Mucosa of stomach (tissue), 1 donor: ENCODE results near the gene L3HYPDH.
A peak's percentile ranks its signal among the peaks of the same experiment; 100 is the strongest.
"Not testable (repeated sequence)": the region's sequence is repeated elsewhere in the genome, so short reads cannot be mapped to it uniquely, and the experiment has no call there.

Source experiments
- H3K27me3 ChIP-seq: one replicate; pipeline ENCODE4 v1.7.0; 2013; ENCODE audit warnings: mild to moderate bottlenecking, low read length; ENCODE audit not compliant: control insufficient read depth, insufficient read depth
- H3K36me3 ChIP-seq: one replicate; pipeline ENCODE4 v1.7.0; 2013; ENCODE audit warnings: low read length; ENCODE audit not compliant: control insufficient read depth, insufficient read depth
- H3K4me1 ChIP-seq: one replicate; pipeline ENCODE4 v1.7.0; 2013; ENCODE audit warnings: mild to moderate bottlenecking, low read length; ENCODE audit not compliant: control insufficient read depth, insufficient read depth
- H3K4me3 ChIP-seq: one replicate; pipeline ENCODE4 v1.7.0; 2013; ENCODE audit warnings: low read length
- H3K9ac ChIP-seq: one replicate; pipeline ENCODE4 v1.7.0; 2013; ENCODE audit warnings: mild to moderate bottlenecking, low read length, moderate library complexity
- H3K9me3 ChIP-seq: one replicate; pipeline ENCODE4 v1.7.0; 2013; ENCODE audit warnings: mild to moderate bottlenecking, low read length, moderate library complexity; ENCODE audit not compliant: control insufficient read depth
- donor health status: Pancreatic carcinoma.

L3HYPDH gene

GRCh38 chr14:59465316-59466135 is 18.7 kb downstream of the L3HYPDH start, which contains the start of gene GPR135:
GPR135 (minus strand) TSS chr14:59465380; CDS start chr14:59465226, 154 bp downstream.
- H3K9ac ChIP-seq: peak within 1 kb of the TSS; percentile 5
- peaks cover 7% of the 10 kb centered on the region for H3K4me1 ChIP-seq
- no peaks in the 10 kb centered on the region for H3K9me3 ChIP-seq
- H3K36me3 ChIP-seq: no peaks in the 10 kb centered on the region
- H3K4me3 ChIP-seq: no peak within 1 kb of the TSS
- H3K27me3 ChIP-seq: peaks cover 14% of the 10 kb centered on the region

- Histone ChIP-seq H3K27me3 (peaks cover 14% of the 10 kb centered on the region), H3K9me3 (no peaks in the 10 kb centered on the region), H3K9ac (peak overlapping the region; percentile 5), H3K4me3 (no peak overlapping the region), H3K4me1 (peaks cover 7% of the 10 kb centered on the region), H3K36me3 (no peaks in the 10 kb centered on the region)
Observed at GRCh38 chr14:59464486-59465315, 19.5 kb downstream of the L3HYPDH start.

- Histone ChIP-seq H3K9ac (no peak overlapping the region), H3K4me3 (no peak overlapping the region), H3K9me3 (no peaks in the 10 kb centered on the region), H3K27me3 (peaks cover 14% of the 10 kb centered on the region), H3K4me1 (peaks cover 7% of the 10 kb centered on the region), H3K36me3 (no peaks in the 10 kb centered on the region)
Observed at GRCh38 chr14:59463787-59464485, 20.3 kb downstream of the L3HYPDH start.

- no peak overlapping the region for H3K4me3 ChIP-seq
- peaks cover 7% of the 10 kb centered on the region for H3K4me1 ChIP-seq
- H3K27me3 ChIP-seq: peaks cover 14% of the 10 kb centered on the region
- H3K9me3 ChIP-seq: no peaks in the 10 kb centered on the region
- no peaks in the 10 kb centered on the region for H3K36me3 ChIP-seq
- no peak overlapping the region for H3K9ac ChIP-seq
Observed at GRCh38 chr14:59461891-59462290, 22.3 kb downstream of the L3HYPDH start.

GRCh38 chr14:59460378-59460777 is 23.8 kb downstream of the L3HYPDH start:
- no peaks in the 10 kb centered on the region for H3K36me3 ChIP-seq

GRCh38 chr14:59458486-59458885 is 25.7 kb downstream of the L3HYPDH start:
- H3K9ac ChIP-seq: no peak overlapping the region
- H3K36me3 ChIP-seq: no peaks in the 10 kb centered on the region
- H3K27me3 ChIP-seq: peaks cover under 1% of the 10 kb centered on the region
- no peaks in the 10 kb centered on the region for H3K9me3 ChIP-seq
- H3K4me3 ChIP-seq: no peak overlapping the region
- H3K4me1 ChIP-seq: no peaks in the 10 kb centered on the region

More at GRCh38 chr14:59460378-59460777, 23.8 kb downstream of the L3HYPDH start:
- Histone ChIP-seq H3K4me3 (no peak overlapping the region), H3K9me3 (no peaks in the 10 kb centered on the region), H3K9ac (no peak overlapping the region), H3K4me1 (peaks cover 7% of the 10 kb centered on the region), H3K27me3 (peaks cover 14% of the 10 kb centered on the region)

- Histone ChIP-seq H3K36me3 (no peaks in the 10 kb centered on the region), H3K9ac (no peak overlapping the region), H3K4me1 (no peaks in the 10 kb centered on the region), H3K4me3 (no peak overlapping the region), H3K27me3 (no peaks in the 10 kb centered on the region), H3K9me3 (no peaks in the 10 kb centered on the region)
Observed at GRCh38 chr14:59455411-59455810, 28.8 kb downstream of the L3HYPDH start.

- no peak overlapping the region for H3K4me3 ChIP-seq
Observed at GRCh38 chr14:59454139-59454538, 30.1 kb downstream of the L3HYPDH start.

GRCh38 chr14:59451849-59452248 is 32.4 kb downstream of the L3HYPDH start:
- no peaks in the 10 kb centered on the region for H3K27me3 ChIP-seq
- no peaks in the 10 kb centered on the region for H3K4me1 ChIP-seq
- H3K36me3 ChIP-seq: no peaks in the 10 kb centered on the region
- no peaks in the 10 kb centered on the region for H3K9me3 ChIP-seq
- no peak overlapping the region for H3K4me3 ChIP-seq
- H3K9ac ChIP-seq: no peak overlapping the region

More at GRCh38 chr14:59454139-59454538, 30.1 kb downstream of the L3HYPDH start:
- no peak overlapping the region for H3K9ac ChIP-seq
- no peaks in the 10 kb centered on the region for H3K9me3 ChIP-seq
- no peaks in the 10 kb centered on the region for H3K4me1 ChIP-seq
- H3K27me3 ChIP-seq: no peaks in the 10 kb centered on the region
- no peaks in the 10 kb centered on the region for H3K36me3 ChIP-seq

GRCh38 chr14:59450716-59451115 is 33.5 kb downstream of the L3HYPDH start:
- H3K4me3 ChIP-seq: no peak overlapping the region

GRCh38 chr14:59448673-59449072 is 35.5 kb downstream of the L3HYPDH start:
- H3K9me3 ChIP-seq, H3K36me3 ChIP-seq, H3K9ac ChIP-seq, H3K4me1 ChIP-seq, H3K4me3 ChIP-seq, H3K27me3 ChIP-seq: not testable (repeated sequence)

More at GRCh38 chr14:59450716-59451115, 33.5 kb downstream of the L3HYPDH start:
- no peaks in the 10 kb centered on the region for H3K9me3 ChIP-seq
- H3K36me3 ChIP-seq: no peaks in the 10 kb centered on the region
- H3K9ac ChIP-seq: no peak overlapping the region
- H3K4me1 ChIP-seq: no peaks in the 10 kb centered on the region
- no peaks in the 10 kb centered on the region for H3K27me3 ChIP-seq
